ENCODE results near the gene PXMP4.

DNA sequence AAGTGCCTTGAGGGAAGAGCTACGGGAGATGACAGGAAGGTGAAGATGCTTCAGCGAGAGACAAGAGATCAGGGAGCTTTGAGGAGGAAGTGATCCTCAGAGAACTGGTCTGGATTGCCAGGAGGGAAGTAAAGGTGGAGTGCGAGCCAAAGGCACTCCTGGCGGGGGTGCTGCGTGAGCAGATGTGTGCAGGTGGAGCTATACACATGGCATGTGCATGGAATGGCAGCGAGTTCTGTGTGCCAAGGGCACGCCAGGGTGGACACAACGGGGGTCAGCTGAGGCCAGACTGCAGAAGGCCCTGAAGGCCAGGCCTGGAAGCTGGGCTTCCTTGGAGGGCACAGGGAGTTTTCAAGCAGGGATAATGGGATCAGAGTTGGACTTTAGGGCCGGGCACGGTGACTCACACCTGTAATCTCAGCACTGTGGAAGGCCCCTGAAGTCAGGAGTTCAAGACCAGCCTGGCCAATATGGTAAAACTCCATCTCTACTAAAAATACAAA is 6.2 kb downstream of the PXMP4 start:
- TF ChIP-seq CTCF (IDR thresholded peaks at IDR 0.05): no peak
- no peak for TF ChIP-seq POLR2A (IDR thresholded peaks at IDR 0.05)

Measured in adrenal gland (tissue), 5 donors.